Right atrium auricular region (tissue), 2 donors: ENCODE data around the gene ZNF880. TPM values are rescaled to one million over a fixed set of nuclear protein-coding genes. Genes with fewer than 3 reads are reported as not detected.

Experiments used
- DNase-seq: peaks from one replicate; pipeline ENCODE4 v3.0.0-alpha.2; 2019; ENCODE audit warnings: low spot score
- H3K27ac ChIP-seq, 2 donors: fragments of 200-600 bp; sonication (generic); 1 replicate in 1 of 2; 2 replicates in 1 of 2; pipeline ENCODE4 v1.5.1; 2016 to 2019
- H3K27me3 ChIP-seq, 2 donors: fragments of 200-600 bp; sonication (generic); one replicate each; pipeline versions ENCODE4 v1.5.1 to v1.6.0; 2017 to 2019
- H3K36me3 ChIP-seq: fragments of 200-600 bp; sonication (generic); one replicate; pipeline ENCODE4 v1.5.1; 2016
- H3K4me1 ChIP-seq, 2 donors: fragments of 200-600 bp; sonication (generic); one replicate each; pipeline versions ENCODE4 v1.5.1 to v1.6.0; 2017 to 2019
- H3K4me3 ChIP-seq, 2 donors: fragments of 200-600 bp; sonication (generic); 1 replicate in 1 of 2; 2 replicates in 1 of 2; pipeline ENCODE4 v1.5.1; 2017 to 2019; ENCODE audit warnings: mild to moderate bottlenecking in 1 of 2, moderate library complexity in 1 of 2
- H3K9me3 ChIP-seq, 2 donors: fragments of 200-600 bp; sonication (generic); one replicate each; pipeline ENCODE4 v1.5.1; 2019
- total RNA-seq, 2 donors: library from RNA; depleted of rRNA; stranded (reverse); fragments of >200 nt; gene quantifications; one replicate each; pipeline ENCODE4 v1.1.0, GENCODE V29; 2016
- TF ChIP-seq, protein P1 (sequence below), 2 donors: fragments of 200-600 bp; sonication (generic); IDR thresholded peaks; one replicate each; pipeline ENCODE4 v1.5.1; 2019; ENCODE audit warnings: antibody characterized with exemption in 2 of 2

ZNF880 gene
- total RNA-seq, 2 donors from 2014 or later: 19.6 to 20.5 TPM

DNA sequence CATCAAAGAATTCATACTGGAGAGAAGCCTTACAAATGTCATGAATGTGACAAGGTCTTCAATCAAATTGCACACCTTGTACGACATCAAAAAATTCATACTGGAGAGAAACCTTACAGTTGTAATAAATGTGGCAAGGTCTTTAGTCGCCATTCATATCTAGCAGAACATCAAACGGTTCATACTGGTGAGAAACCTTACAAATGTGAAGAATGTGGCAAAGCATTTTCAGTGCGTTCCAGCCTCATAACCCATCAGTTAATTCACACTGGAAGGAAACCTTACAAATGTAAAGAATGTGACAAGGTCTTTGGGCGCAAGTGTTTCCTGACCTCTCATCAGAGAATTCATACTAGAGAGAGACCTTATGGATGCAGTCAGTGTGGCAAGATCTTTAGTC is 46.0 kb downstream of the ZNF880 start:
- Histone ChIP-seq H3K27me3 (no peaks in the 10 kb centered on the region), H3K9me3 (peaks cover 37 to 100% of the 10 kb centered on the region in 2 donors), H3K4me1 (no peaks in the 10 kb centered on the region), H3K27ac (no peak overlapping the region), H3K36me3 (peaks cover 34% of the 10 kb centered on the region), H3K4me3 (no peak overlapping the region)
- TF ChIP-seq, protein P1, sequence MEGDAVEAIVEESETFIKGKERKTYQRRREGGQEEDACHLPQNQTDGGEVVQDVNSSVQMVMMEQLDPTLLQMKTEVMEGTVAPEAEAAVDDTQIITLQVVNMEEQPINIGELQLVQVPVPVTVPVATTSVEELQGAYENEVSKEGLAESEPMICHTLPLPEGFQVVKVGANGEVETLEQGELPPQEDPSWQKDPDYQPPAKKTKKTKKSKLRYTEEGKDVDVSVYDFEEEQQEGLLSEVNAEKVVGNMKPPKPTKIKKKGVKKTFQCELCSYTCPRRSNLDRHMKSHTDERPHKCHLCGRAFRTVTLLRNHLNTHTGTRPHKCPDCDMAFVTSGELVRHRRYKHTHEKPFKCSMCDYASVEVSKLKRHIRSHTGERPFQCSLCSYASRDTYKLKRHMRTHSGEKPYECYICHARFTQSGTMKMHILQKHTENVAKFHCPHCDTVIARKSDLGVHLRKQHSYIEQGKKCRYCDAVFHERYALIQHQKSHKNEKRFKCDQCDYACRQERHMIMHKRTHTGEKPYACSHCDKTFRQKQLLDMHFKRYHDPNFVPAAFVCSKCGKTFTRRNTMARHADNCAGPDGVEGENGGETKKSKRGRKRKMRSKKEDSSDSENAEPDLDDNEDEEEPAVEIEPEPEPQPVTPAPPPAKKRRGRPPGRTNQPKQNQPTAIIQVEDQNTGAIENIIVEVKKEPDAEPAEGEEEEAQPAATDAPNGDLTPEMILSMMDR (IDR thresholded peaks at IDR 0.05): no peak
- DNase-seq: no peak

DNA sequence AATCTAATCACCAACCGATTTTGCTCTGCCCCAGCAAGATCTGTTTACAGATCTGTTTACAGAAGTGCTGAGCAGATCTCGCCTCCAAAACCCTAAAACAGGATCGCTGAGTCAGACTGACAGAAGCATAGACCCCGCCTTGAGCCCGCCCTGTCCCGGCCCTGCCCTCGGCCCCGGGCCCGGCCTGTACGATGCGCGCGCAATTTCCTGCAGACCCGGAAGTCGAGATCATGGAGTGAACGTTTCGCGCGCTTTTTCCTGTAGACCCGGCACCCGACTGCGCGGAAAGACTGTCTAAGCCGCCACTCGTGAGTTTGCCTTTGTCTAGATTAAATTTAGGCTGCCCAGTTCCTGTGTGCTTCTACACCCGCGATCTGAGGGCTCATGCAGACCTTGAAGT is 59.2 kb downstream of the ZNF880 start, which contains the start of gene ZNF534:
TSS of gene ZNF534 (plus strand) at position 212 of the 400 bp plus-strand sequence. CDS start 2,327 bp downstream, outside the sequence.
- Histone ChIP-seq H3K27me3 (no peaks in the 10 kb centered on the region), H3K27ac (no peak within 1 kb of the TSS), H3K4me1 (no peaks in the 10 kb centered on the region), H3K9me3 (peaks cover 3 to 58% of the 10 kb centered on the region in 2 donors), H3K4me3 (no peak within 1 kb of the TSS), H3K36me3 (peaks cover 10% of the 10 kb centered on the region)
- TF ChIP-seq, protein P1 (IDR thresholded peaks at IDR 0.05): no peak
- no peak for DNase-seq

Other genes with a start within 250 kb of the ZNF880 start
- gene ZNF616, start 230.0 kb upstream of the ZNF880 start, total RNA-seq: 1 to 10 TPM; 2.4 to 3.3 TPM
- gene ZNF836, start 198.3 kb upstream of the ZNF880 start, total RNA-seq: 1 to 10 TPM; 2.2 to 7.6 TPM
- gene PPP2R1A, start 179.9 kb upstream of the ZNF880 start, total RNA-seq: 100 to 1,000 TPM; 284 to 322 TPM
- 1 to 10 TPM; 4.1 to 5.0 TPM for gene ZNF766, start 100.3 kb upstream of the ZNF880 start, total RNA-seq
- 1 to 10 TPM; 8.6 to 9.2 TPM for gene ZNF480, start 72.8 kb upstream of the ZNF880 start, total RNA-seq
- gene ZNF610, start 33.7 kb upstream of the ZNF880 start, total RNA-seq: 1 to 10 TPM; 1.9 to 7.1 TPM
- 10 to 100 TPM in 1 of 2 donors, 1 to 10 TPM in 1; 9.4 to 16.7 TPM for gene ZNF528, start 27.9 kb downstream of the ZNF880 start, total RNA-seq
- under 1 TPM in 1 of 2 donors, not detected in 1; 0.16 TPM for gene ZNF534, start 59.2 kb downstream of the ZNF880 start, total RNA-seq
- 1 to 10 TPM; 1.5 to 1.6 TPM for gene ZNF578, start 83.6 kb downstream of the ZNF880 start, total RNA-seq
- gene ZNF808, start 157.7 kb downstream of the ZNF880 start, total RNA-seq: 10 to 100 TPM; 22.0 to 30.3 TPM
- gene ZNF701, start 200.4 kb downstream of the ZNF880 start, total RNA-seq: 10 to 100 TPM; 12.7 to 13.6 TPM